HepG2 (cell line): ENCODE data around the gene RNASE13. TPM values are rescaled to one million over a fixed set of nuclear protein-coding genes. Genes with fewer than 3 reads are reported as not detected.
A peak's percentile ranks its signal among the peaks of the same experiment; 100 is the strongest.

Experiments used
- ATF1 ChIP-seq: IDR thresholded peaks from 2 replicates; pipeline ENCODE4 v1.6.1; 2016; ENCODE audit warnings: mild to moderate bottlenecking, control low read depth
- BRCA1 ChIP-seq: sonication (generic); formaldehyde crosslinking; IDR thresholded peaks from 2 replicates; pipeline ENCODE4 v1.4.0; 2020; ENCODE audit warnings: missing genetic modification reagents
- CEBPB ChIP-seq: IDR thresholded peaks from 2 replicates; pipeline ENCODE4 v1.6.1; 2011; ENCODE audit warnings: low read depth, low read length, improper control_type of control experiment, borderline replicate concordance
- EHMT2 ChIP-seq: fragments of 200-600 bp; sonication (generic); IDR thresholded peaks from 2 replicates; pipeline ENCODE4 v1.7.0; 2017; ENCODE audit warnings: antibody characterized with exemption, low read depth, low read length, borderline replicate concordance
- FOSL1 ChIP-seq: sonication (generic); formaldehyde crosslinking; IDR thresholded peaks from 2 replicates; pipeline ENCODE4 v1.9.0; 2021; ENCODE audit warnings: missing genetic modification reagents, borderline replicate concordance
- FOXA3 ChIP-seq: IDR thresholded peaks from 2 replicates; pipeline ENCODE4 v1.6.1; 2016; ENCODE audit warnings: missing genetic modification reagents, missing compliant biosample characterization
- FOXM1 ChIP-seq: sonication (generic); formaldehyde crosslinking; IDR thresholded peaks from 2 replicates; pipeline ENCODE4 v1.5.0; 2020; ENCODE audit warnings: missing genetic modification reagents
- MBD4 ChIP-seq: IDR thresholded peaks from 2 replicates; pipeline ENCODE4 v1.6.1; 2012; ENCODE audit warnings: low read length, inconsistent platforms, borderline replicate concordance
- RARA ChIP-seq: IDR thresholded peaks from 2 replicates; pipeline ENCODE4 v1.6.1; 2016; ENCODE audit warnings: missing genetic modification reagents, missing compliant biosample characterization
- RNF219 ChIP-seq: sonication (generic); formaldehyde crosslinking; IDR thresholded peaks from 2 replicates; pipeline ENCODE4 v1.5.0; 2020; ENCODE audit warnings: mild to moderate bottlenecking, missing genetic modification reagents
- SYNCRIP ChIP-seq: fragments of 200-400 bp; formaldehyde crosslinking; IDR thresholded peaks from 2 replicates; pipeline ENCODE4 v1.6.1; 2018; ENCODE audit warnings: mild to moderate bottlenecking, low read depth, low read length; ENCODE audit not compliant: insufficient read depth
- ZC3H13 ChIP-seq: sonication (generic); formaldehyde crosslinking; IDR thresholded peaks from 2 replicates; pipeline ENCODE4 v1.8.1; 2023; ENCODE audit warnings: mild to moderate bottlenecking, missing genetic modification reagents, moderate library complexity
- ZFAT ChIP-seq: sonication (generic); formaldehyde crosslinking; conservative IDR thresholded peaks from 2 replicates; pipeline ENCODE4 v1.8.1; 2023; ENCODE audit warnings: missing genetic modification reagents, inconsistent platforms
- ZNF235 ChIP-seq: sonication (generic); formaldehyde crosslinking; IDR thresholded peaks from 2 replicates; pipeline ENCODE4 v1.8.1; 2023; ENCODE audit warnings: mild to moderate bottlenecking, missing genetic modification reagents, borderline replicate concordance
- ZNF280B ChIP-seq: sonication (generic); formaldehyde crosslinking; IDR thresholded peaks from 2 replicates; pipeline ENCODE4 v1.5.0; 2020; ENCODE audit warnings: missing genetic modification reagents, mild to moderate bottlenecking, borderline replicate concordance
- polyA plus RNA-seq, 8 experiments: library from polyadenylated mRNA; depleted of rRNA in 3 of 8; stranded (reverse) in 7 of 8; unstranded in 1 of 8; fragments of >200 nt; fragmentation: Illumina TruSeq in 4 of 8; extraction: Trizol in 4 of 8; gene quantifications; 2 replicates each; pipeline versions ENCODE4 v1.2.1 to v1.2.3, GENCODE V29; 2011 to 2016; ENCODE audit warnings: low read depth in 4 of 8, missing spikeins in 1 of 8, mixed read lengths in 1 of 8; ENCODE audit not compliant: insufficient read depth in 1 of 8
- total RNA-seq, 5 experiments: library from RNA; depleted of rRNA; stranded (reverse); fragments of >200 nt; fragmentation: Illumina TruSeq; extraction: Trizol; gene quantifications; 2 replicates each; pipeline ENCODE4 v1.2.3, GENCODE V29; 2016; ENCODE audit warnings: low read depth in 1 of 5
- TF ChIP-seq, protein P1 (sequence below): sonication (generic); formaldehyde crosslinking; IDR thresholded peaks from 2 replicates; pipeline ENCODE4 v1.4.0; 2020; ENCODE audit warnings: missing genetic modification reagents
- TF ChIP-seq, protein P2 (sequence below): IDR thresholded peaks from 2 replicates; pipeline ENCODE4 v1.6.1; 2016
- TF ChIP-seq, protein P3 (sequence below): sonication (generic); formaldehyde crosslinking; IDR thresholded peaks from 2 replicates; pipeline ENCODE4 v1.4.0; 2020; ENCODE audit warnings: mild to moderate bottlenecking, missing genetic modification reagents, borderline replicate concordance

Gene RNASE13
- total and polyA plus RNA-seq, 2 of the 13 experiments (the other 11 are each of a cell fraction or from before 2014, with no cell fraction given): 1.0 TPM; not detected in 1

DNA sequence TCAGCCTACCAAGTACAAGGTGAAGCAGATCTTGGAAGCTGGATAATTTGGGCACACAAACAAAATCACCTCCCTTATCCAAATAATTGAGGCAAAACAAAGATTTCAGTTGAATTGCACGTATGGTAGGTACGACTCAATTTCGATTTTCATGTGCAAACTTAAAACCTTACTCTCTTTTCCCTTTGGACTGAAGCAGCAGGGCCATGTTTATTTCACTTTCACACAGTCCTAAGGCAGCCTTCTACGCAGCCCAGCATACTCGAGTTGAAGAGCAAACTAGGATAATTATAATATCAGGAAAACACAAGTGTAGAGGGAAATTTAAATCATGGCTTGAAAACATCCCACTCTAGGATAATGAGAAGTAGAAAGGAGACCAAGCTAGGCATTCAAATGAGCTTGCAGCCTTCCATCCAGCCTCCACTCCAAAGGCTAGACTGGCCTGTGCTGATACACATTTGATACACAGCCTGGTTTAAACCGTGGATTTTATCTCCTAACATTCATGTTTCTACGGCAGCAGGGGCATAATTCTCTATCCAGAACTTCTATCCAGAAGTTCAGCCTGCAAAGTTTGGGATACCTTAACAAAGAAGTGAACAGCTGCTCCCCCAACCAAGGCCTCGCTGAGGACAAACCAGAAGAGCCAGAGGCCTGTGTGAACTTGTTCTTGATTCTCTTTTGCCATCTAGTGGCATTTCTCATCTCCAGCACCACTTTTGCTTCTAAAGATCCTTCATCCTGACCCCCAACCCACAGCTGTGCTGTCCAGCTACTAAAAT, 5.2 kb upstream of the RNASE13 start (continued):
- no peak for TF ChIP-seq ZNF280B
- no peak for TF ChIP-seq FOSL1 (CRISPR knock-in tag)
- no peak for TF ChIP-seq RNF219 (CRISPR knock-in tag)
- TF ChIP-seq CEBPB: no peak
- no peak for TF ChIP-seq ATF1 (CRISPR knock-in tag)
- no peak for TF ChIP-seq MBD4
- no peak for TF ChIP-seq ZC3H13
- TF ChIP-seq RARA (CRISPR knock-in tag): no peak
- peak; percentile 36; the same call in 1 of the 2 replicates for TF ChIP-seq ZNF235
- TF ChIP-seq EHMT2: peak; percentile 72; the same call in 1 of the 2 replicates
- TF ChIP-seq, protein P1, sequence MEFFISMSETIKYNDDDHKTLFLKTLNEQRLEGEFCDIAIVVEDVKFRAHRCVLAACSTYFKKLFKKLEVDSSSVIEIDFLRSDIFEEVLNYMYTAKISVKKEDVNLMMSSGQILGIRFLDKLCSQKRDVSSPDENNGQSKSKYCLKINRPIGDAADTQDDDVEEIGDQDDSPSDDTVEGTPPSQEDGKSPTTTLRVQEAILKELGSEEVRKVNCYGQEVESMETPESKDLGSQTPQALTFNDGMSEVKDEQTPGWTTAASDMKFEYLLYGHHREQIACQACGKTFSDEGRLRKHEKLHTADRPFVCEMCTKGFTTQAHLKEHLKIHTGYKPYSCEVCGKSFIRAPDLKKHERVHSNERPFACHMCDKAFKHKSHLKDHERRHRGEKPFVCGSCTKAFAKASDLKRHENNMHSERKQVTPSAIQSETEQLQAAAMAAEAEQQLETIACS: no peak
- no peak for TF ChIP-seq FOXM1 (CRISPR knock-in tag)
- peak; percentile 26; the same call in 1 of the 2 replicates for TF ChIP-seq FOXA3 (CRISPR knock-in tag)
- no peak for TF ChIP-seq ZFAT (CRISPR knock-in tag)
- TF ChIP-seq, protein P2, sequence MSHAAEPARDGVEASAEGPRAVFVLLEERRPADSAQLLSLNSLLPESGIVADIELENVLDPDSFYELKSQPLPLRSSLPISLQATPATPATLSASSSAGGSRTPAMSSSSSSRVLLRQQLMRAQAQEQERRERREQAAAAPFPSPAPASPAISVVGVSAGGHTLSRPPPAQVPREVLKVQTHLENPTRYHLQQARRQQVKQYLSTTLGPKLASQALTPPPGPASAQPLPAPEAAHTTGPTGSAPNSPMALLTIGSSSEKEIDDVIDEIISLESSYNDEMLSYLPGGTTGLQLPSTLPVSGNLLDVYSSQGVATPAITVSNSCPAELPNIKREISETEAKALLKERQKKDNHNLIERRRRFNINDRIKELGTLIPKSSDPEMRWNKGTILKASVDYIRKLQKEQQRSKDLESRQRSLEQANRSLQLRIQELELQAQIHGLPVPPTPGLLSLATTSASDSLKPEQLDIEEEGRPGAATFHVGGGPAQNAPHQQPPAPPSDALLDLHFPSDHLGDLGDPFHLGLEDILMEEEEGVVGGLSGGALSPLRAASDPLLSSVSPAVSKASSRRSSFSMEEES (CRISPR knock-in tag): no peak
- TF ChIP-seq, protein P3, sequence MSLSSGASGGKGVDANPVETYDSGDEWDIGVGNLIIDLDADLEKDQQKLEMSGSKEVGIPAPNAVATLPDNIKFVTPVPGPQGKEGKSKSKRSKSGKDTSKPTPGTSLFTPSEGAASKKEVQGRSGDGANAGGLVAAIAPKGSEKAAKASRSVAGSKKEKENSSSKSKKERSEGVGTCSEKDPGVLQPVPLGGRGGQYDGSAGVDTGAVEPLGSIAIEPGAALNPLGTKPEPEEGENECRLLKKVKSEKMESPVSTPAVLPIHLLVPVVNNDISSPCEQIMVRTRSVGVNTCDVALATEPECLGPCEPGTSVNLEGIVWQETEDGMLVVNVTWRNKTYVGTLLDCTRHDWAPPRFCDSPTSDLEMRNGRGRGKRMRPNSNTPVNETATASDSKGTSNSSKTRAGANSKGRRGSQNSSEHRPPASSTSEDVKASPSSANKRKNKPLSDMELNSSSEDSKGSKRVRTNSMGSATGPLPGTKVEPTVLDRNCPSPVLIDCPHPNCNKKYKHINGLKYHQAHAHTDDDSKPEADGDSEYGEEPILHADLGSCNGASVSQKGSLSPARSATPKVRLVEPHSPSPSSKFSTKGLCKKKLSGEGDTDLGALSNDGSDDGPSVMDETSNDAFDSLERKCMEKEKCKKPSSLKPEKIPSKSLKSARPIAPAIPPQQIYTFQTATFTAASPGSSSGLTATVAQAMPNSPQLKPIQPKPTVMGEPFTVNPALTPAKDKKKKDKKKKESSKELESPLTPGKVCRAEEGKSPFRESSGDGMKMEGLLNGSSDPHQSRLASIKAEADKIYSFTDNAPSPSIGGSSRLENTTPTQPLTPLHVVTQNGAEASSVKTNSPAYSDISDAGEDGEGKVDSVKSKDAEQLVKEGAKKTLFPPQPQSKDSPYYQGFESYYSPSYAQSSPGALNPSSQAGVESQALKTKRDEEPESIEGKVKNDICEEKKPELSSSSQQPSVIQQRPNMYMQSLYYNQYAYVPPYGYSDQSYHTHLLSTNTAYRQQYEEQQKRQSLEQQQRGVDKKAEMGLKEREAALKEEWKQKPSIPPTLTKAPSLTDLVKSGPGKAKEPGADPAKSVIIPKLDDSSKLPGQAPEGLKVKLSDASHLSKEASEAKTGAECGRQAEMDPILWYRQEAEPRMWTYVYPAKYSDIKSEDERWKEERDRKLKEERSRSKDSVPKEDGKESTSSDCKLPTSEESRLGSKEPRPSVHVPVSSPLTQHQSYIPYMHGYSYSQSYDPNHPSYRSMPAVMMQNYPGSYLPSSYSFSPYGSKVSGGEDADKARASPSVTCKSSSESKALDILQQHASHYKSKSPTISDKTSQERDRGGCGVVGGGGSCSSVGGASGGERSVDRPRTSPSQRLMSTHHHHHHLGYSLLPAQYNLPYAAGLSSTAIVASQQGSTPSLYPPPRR (CRISPR knock-in tag): no peak
- TF ChIP-seq BRCA1 (CRISPR knock-in tag): no peak
- TF ChIP-seq SYNCRIP: no peak
